ENCODE data around the gene TM2D3. TPM values are rescaled to one million over a fixed set of nuclear protein-coding genes. Genes with fewer than 3 reads are reported as not detected.

TM2D3 gene
- total and polyA plus RNA-seq, 4 donors = 22.0 to 44.1 (median 37.9) TPM

- no peak overlapping the region for H3K27ac ChIP-seq (ENCODE audit: low read depth in 1 of 2, low read length in 2 of 2)
- WGBS = 97% methylated on average over 6 of the region's 6 CpGs
Observed at GRCh38 chr15:101648356-101648755, 3.8 kb downstream of the TM2D3 start.

DNA sequence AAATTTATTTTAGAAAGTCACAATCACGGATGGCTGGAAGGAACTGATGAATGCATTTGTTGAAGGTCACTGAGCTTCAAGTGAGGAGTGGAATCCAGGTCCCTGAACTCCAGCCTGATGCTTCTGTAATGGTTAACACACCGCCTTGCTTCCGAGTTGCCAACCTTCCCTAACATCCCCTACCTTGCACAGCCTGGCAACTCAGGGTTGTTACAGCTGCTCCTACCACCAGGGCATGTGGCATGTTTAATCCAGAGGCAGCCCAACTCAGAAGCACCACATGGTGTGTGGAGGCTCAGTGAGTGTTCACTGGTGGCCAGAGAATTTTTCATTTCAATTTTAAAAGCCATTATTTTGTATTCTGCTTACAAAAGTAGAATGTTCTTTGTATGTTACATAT is 4.9 kb downstream of the TM2D3 start:
- no peaks in the 10 kb centered on the region for H3K27me3 ChIP-seq (ENCODE audit: control insufficient read depth in 4 of 4, insufficient read depth in 4 of 4, low read length in 3 of 4)
- no peaks in the 10 kb centered on the region for H3K9me3 ChIP-seq (ENCODE audit: control insufficient read depth in 4 of 4, low read length in 3 of 4)
- WGBS = 37% methylated on average over 3 of the region's 3 CpGs
- H3K4me3 ChIP-seq (ENCODE audit: low read depth in 1 of 3, low read length in 3 of 3) = no peak overlapping the region
- H3K27ac ChIP-seq (ENCODE audit: low read depth in 1 of 2, low read length in 2 of 2) = peak overlapping the region; percentile 70 to 75
- peak overlapping the region in 1 of 2 donors; percentile 70 for H3K9ac ChIP-seq (ENCODE audit: low read depth in 1 of 2, low read length in 2 of 2)
- H3K4me1 ChIP-seq (ENCODE audit: control insufficient read depth in 4 of 4, insufficient read depth in 4 of 4, low read length in 3 of 4) = peaks cover 4 to 29% (median 28%) of the 10 kb centered on the region in 4 donors
- peaks cover 5 to 31% (median 23%) of the 10 kb centered on the region in 4 donors for H3K36me3 ChIP-seq (ENCODE audit: control insufficient read depth in 4 of 4, insufficient read depth in 3 of 4, low read depth in 1 of 4, low read length in 3 of 4)
- no peak for DNase-seq (ENCODE audit: low spot score)
- TF ChIP-seq NR2F2 (IDR thresholded peaks at IDR 0.05) = no peak
- peak in 1 of 2 donors; percentile 64 for TF ChIP-seq RXRA (IDR thresholded peaks at IDR 0.05)
- TF ChIP-seq HNF4G (IDR thresholded peaks at IDR 0.05) = no peak
- no peak for TF ChIP-seq RAD21 (IDR thresholded peaks at IDR 0.05)
- TF ChIP-seq HNF4A (conservative IDR thresholded peaks at IDR 0.05) = no peak
- TF ChIP-seq SP1 (IDR thresholded peaks at IDR 0.05) = no peak
- no peak for TF ChIP-seq FOXA2 (IDR thresholded peaks at IDR 0.05)
- TF ChIP-seq TAF1 (conservative IDR thresholded peaks at IDR 0.05) = no peak
- peak; percentile 12 for TF ChIP-seq YY1 (IDR thresholded peaks at IDR 0.05)
- no peak for TF ChIP-seq GABPA (IDR thresholded peaks at IDR 0.05 in 1 of 2, conservative IDR thresholded peaks at IDR 0.05 in 1 of 2)
- TF ChIP-seq EGR1 (IDR thresholded peaks at IDR 0.05; ENCODE audit: low read depth in 2 of 2) = no peak
- TF ChIP-seq ZBTB33 (IDR thresholded peaks at IDR 0.05) = no peak
- TF ChIP-seq, protein P1, sequence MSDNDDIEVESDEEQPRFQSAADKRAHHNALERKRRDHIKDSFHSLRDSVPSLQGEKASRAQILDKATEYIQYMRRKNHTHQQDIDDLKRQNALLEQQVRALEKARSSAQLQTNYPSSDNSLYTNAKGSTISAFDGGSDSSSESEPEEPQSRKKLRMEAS (IDR thresholded peaks at IDR 0.05) = peak; percentile 70
- no peak for TF ChIP-seq JUND (IDR thresholded peaks at IDR 0.05)

More at GRCh38 chr15:101648356-101648755, 3.8 kb downstream of the TM2D3 start:
- Histone ChIP-seq H3K9ac (ENCODE audit: low read depth in 1 of 2, low read length in 2 of 2) (no peak overlapping the region), H3K9me3 (ENCODE audit: control insufficient read depth in 4 of 4, low read length in 3 of 4) (no peaks in the 10 kb centered on the region), H3K27me3 (ENCODE audit: control insufficient read depth in 4 of 4, insufficient read depth in 4 of 4, low read length in 3 of 4) (no peaks in the 10 kb centered on the region), H3K36me3 (ENCODE audit: control insufficient read depth in 4 of 4, insufficient read depth in 3 of 4, low read depth in 1 of 4, low read length in 3 of 4) (peaks cover 5 to 23% (median 19%) of the 10 kb centered on the region in 4 donors), H3K4me1 (ENCODE audit: control insufficient read depth in 4 of 4, insufficient read depth in 4 of 4, low read length in 3 of 4) (peaks cover 9 to 37% (median 31%) of the 10 kb centered on the region in 4 donors), H3K4me3 (ENCODE audit: low read depth in 1 of 3, low read length in 3 of 3) (no peak overlapping the region)
- TF ChIP-seq ZBTB33 (IDR thresholded peaks at IDR 0.05) = no peak
- no peak for TF ChIP-seq JUND (IDR thresholded peaks at IDR 0.05)
- TF ChIP-seq, protein P1 (IDR thresholded peaks at IDR 0.05) = no peak
- no peak for TF ChIP-seq FOXA1 (IDR thresholded peaks at IDR 0.05)
- TF ChIP-seq GABPA (IDR thresholded peaks at IDR 0.05 in 1 of 2, conservative IDR thresholded peaks at IDR 0.05 in 1 of 2) = no peak
- TF ChIP-seq REST (IDR thresholded peaks at IDR 0.05) = no peak
- TF ChIP-seq, protein P2, sequence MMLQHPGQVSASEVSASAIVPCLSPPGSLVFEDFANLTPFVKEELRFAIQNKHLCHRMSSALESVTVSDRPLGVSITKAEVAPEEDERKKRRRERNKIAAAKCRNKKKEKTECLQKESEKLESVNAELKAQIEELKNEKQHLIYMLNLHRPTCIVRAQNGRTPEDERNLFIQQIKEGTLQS (IDR thresholded peaks at IDR 0.05) = no peak
- no peak for TF ChIP-seq SP1 (IDR thresholded peaks at IDR 0.05)
- no peak for TF ChIP-seq RXRA (IDR thresholded peaks at IDR 0.05)
- no peak for DNase-seq (ENCODE audit: low spot score)
